ENCODE measurements around the gene FAM107B. TPM values are rescaled to one million over a fixed set of nuclear protein-coding genes. Genes with fewer than 3 reads are reported as not detected.

The FAM107B gene
- total and polyA plus RNA-seq, 2 donors (not counting 3 experiments of a cell fraction or from before 2014, with no cell fraction given), result 39.2 to 176 TPM

DNA sequence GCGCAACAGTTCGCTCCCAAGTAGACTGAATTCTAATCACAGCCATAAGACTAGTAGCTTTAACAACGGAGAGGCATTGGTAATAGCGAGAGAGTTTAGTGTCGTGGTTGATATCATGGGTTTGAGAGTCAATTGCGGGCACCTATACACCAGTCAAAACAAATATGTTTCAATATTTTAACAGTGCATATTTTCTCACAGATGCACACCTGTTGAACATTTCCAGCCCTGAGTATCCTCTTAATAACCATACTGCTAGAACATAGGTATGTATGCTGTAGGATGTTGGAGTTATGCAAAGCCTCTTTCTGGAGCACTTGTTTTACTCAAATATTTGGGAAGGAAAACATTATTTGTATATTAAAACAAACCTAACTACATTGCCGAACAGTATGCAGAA is 92.9 kb downstream of the FAM107B start:
- Histone ChIP-seq H4K20me1 (replicated peaks; ENCODE audit: control insufficient read depth, extremely low read depth, insufficient read depth, low read length) (no peaks in the 10 kb centered on the region), H2AFZ (ENCODE audit: low read depth, low read length) (no peak overlapping the region), H3K9me3 (replicated peaks; ENCODE audit: control insufficient read depth, insufficient read depth, low read length) (no peaks in the 10 kb centered on the region), H3K36me3 (ENCODE audit: control insufficient read depth in 2 of 2, extremely low read depth in 1 of 2, insufficient read depth in 2 of 2, low read length in 2 of 2) (no peaks in the 10 kb centered on the region), H3K9me1 (replicated peaks; ENCODE audit: control insufficient read depth, extremely low read depth, insufficient read depth, low read length) (no peaks in the 10 kb centered on the region), H3K27ac (ENCODE audit: insufficient read depth, low read depth, low read length) (no peak overlapping the region), H3K4me3 (replicated peaks in 1 of 3; ENCODE audit: insufficient read depth in 1 of 3, low read depth in 1 of 3, low read length in 3 of 3) (no peak overlapping the region), H3K27me3 (ENCODE audit: control insufficient read depth in 2 of 2, insufficient read depth in 2 of 2, low read length in 2 of 2) (no peaks in the 10 kb centered on the region), H3K9ac (replicated peaks; ENCODE audit: extremely low read depth, insufficient read depth, low read length) (no peak overlapping the region), H3K79me2 (ENCODE audit: control insufficient read depth, insufficient read depth, low read length) (no peaks in the 10 kb centered on the region), H3K4me2 (ENCODE audit: insufficient read depth, low read length) (no peak overlapping the region), H3K4me1 (ENCODE audit: control insufficient read depth, extremely low read depth, insufficient read depth, low read length) (no peaks in the 10 kb centered on the region)
- no peak for TF ChIP-seq EZH2 (IDR thresholded peaks at IDR 0.05; ENCODE audit: borderline replicate concordance, low read depth, low read length, severe bottlenecking)
- no peak for TF ChIP-seq JUN (IDR thresholded peaks at IDR 0.05; ENCODE audit: borderline replicate concordance, insufficient read depth, insufficient read length, low read depth)
- TF ChIP-seq, protein P1, sequence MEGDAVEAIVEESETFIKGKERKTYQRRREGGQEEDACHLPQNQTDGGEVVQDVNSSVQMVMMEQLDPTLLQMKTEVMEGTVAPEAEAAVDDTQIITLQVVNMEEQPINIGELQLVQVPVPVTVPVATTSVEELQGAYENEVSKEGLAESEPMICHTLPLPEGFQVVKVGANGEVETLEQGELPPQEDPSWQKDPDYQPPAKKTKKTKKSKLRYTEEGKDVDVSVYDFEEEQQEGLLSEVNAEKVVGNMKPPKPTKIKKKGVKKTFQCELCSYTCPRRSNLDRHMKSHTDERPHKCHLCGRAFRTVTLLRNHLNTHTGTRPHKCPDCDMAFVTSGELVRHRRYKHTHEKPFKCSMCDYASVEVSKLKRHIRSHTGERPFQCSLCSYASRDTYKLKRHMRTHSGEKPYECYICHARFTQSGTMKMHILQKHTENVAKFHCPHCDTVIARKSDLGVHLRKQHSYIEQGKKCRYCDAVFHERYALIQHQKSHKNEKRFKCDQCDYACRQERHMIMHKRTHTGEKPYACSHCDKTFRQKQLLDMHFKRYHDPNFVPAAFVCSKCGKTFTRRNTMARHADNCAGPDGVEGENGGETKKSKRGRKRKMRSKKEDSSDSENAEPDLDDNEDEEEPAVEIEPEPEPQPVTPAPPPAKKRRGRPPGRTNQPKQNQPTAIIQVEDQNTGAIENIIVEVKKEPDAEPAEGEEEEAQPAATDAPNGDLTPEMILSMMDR (IDR thresholded peaks at IDR 0.05; ENCODE audit: extremely low read depth in 1 of 2, insufficient read depth in 1 of 2, low read depth in 1 of 2, low read length in 2 of 2), result no peak
- no peak for TF ChIP-seq POLR2AphosphoS5 (IDR thresholded peaks at IDR 0.05; ENCODE audit: insufficient read depth, low read depth, low read length)
- TF ChIP-seq, protein P2, sequence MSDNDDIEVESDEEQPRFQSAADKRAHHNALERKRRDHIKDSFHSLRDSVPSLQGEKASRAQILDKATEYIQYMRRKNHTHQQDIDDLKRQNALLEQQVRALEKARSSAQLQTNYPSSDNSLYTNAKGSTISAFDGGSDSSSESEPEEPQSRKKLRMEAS (IDR thresholded peaks at IDR 0.05; ENCODE audit: insufficient read depth, insufficient read length), result no peak
- no peak for TF ChIP-seq GATA2 (IDR thresholded peaks at IDR 0.05; ENCODE audit: insufficient read depth, insufficient read length, low read depth, low read length)
- TF ChIP-seq FOS (IDR thresholded peaks at IDR 0.05; ENCODE audit: borderline replicate concordance, insufficient read depth, low read length), result no peak
- CTCF ChIA-PET, result no interaction called here
- intact Hi-C loops (cut with micrococcal nuclease), result no loop called here
- no TSS peak for BruUV-seq (replicated peaks)
- FAIRE-seq (no peak), DNase-seq (ENCODE audit: low read depth, low spot score) (no peak)
- dilution Hi-C loops (cut with MboI; ENCODE audit: extremely low pct_ligation_motif_present, low sequenced_read_pairs), result no loop called here
- POLR2A ChIA-PET, result no interaction called here

Data from endothelial cell of umbilical vein (primary cell).